AG20443 (cell line): ENCODE data around the gene PTPRD.

Experiments
- DNase-seq: peaks from one replicate; pipeline ENCODE4 v3.0.0; 2012; ENCODE audit warnings: low spot score, mixed read lengths

PTPRD gene

DNA sequence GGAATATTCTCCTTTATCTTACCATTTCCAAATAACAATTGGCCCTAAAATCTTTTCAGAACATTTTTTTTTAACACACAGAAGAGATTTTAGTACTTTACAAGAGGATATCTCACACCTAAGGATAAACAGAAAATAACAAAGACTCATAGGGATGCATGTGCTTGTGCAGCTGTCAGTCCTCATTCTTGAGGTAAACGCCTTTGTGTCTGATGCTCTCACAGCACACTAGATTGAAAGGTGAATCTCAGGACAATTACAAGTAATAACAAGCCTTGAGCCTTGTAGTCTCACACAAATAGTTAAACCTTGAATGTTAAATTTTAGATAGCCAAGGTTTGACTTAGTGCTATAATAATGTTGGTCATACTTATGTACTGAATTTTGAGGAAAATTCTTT, 439.2 kb downstream of the PTPRD start:
- DNase-seq: no peak

- DNase-seq: no peak
Observed at GRCh38 chr9:10172476-10172875, 440.3 kb downstream of the PTPRD start.

DNA sequence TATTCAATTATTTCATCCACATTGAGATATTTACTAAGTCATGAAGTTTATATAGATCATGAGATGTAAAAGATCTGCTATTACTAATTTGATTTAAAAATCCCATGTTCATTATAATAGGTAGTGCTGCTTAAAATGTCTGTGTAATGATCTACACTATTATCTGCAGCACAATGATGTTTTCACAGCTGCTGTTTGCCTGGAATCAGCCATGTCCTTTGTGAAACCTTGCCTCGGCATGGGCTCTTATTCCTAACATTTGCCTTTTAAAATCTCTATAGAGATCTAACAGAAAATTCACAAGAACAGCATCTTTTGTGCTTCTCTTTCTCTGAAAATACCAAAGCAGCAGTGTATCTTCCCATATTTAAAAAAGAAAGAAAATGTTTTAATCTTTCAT, 444.6 kb downstream of the PTPRD start:
- no peak for DNase-seq

GRCh38 chr9:10148796-10149195, 464.0 kb downstream of the PTPRD start:
- no peak for DNase-seq

DNA sequence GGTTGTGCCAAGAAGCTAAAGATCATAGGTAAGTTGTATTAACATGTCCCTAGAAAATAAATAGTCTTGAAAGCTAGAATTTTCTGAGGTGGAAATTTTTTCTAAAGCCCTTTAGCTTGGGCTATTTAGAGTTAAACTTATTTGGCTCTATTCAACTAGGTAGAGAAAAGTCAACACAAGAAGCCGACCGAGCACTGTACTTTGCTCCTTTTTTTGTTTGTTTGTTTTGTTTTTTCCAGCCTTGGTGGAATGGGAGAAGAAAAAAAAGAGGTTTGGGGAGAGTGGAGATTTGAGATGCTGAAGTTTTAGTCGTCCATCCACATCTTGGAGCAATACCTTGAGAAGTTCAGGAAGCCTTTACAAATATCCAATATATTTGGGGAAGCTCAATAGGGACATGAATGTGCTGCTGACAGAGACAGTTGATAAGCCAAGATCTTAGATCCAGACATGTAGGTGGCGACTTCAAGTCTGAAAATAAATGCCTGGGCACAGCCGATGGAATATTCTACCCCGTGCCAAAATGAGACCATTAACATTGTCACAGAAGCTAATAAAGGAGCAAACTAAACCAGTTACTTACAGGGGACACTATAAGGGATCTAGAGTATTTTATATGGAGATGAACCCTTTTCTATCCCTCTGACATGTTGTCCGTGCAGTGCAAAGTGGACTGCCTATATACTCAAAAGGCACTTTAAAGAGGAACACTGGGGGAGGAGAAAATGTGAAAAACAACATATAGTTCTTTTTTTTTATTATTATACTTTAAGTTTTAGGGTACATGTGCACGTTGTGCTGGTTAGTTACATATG, 466.1 kb downstream of the PTPRD start:
- no peak for DNase-seq

DNA sequence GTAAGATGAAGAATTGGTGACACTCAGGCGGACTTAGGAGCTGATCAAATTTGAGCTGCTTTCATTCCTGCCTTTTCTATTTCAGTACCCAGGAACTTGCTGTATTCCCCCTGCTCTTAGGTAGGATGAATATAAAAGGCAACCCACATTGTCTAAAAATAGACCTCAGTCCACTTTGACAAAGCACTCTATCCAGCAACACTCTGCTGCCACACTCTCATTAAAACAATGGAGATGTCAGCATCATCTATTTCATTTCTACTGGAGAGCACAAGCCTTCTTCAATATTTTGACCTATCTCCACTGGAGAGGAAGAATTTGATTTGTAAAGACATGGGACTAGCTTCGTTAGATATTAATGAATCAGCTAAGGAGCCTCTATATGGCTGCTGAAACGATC, 468.4 kb downstream of the PTPRD start:
- DNase-seq: no peak

DNA sequence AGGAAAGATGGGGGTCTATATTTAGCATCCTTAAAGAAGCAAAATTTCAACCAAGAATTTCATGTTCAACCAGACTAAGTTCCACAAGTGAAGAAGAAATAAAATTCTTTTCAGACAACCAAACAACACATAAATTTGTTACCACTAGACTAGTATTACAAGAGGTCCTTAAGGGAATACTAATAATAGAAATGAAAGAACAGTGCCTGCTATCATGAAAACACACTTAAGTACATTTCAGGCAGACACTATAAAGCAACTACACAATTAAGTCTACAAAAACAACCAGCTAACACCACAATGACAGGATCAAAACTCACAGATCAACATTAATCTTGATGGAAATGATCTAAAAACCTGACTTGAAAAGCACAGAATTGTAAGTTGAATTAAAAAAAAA, 477.2 kb downstream of the PTPRD start:
- DNase-seq: no peak

DNA sequence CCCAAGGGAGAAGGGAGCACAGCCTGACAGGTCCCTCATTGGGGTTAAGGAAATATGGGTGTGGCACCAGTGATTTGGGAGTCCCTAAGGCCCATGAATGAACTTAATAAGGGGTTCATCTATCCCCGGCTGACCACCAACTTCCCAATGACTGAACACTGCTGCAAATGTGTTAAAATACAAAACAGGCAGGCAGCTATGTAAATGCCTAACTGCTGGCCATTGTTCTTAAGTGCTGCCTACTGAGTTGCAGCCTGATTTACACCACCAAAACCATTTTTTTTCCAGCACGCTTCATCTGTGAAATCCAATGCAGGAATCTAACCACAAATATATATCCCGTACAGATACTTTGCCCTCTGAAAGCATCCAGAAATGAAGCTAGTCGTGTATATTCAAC, 478.5 kb downstream of the PTPRD start:
- DNase-seq: no peak

DNA sequence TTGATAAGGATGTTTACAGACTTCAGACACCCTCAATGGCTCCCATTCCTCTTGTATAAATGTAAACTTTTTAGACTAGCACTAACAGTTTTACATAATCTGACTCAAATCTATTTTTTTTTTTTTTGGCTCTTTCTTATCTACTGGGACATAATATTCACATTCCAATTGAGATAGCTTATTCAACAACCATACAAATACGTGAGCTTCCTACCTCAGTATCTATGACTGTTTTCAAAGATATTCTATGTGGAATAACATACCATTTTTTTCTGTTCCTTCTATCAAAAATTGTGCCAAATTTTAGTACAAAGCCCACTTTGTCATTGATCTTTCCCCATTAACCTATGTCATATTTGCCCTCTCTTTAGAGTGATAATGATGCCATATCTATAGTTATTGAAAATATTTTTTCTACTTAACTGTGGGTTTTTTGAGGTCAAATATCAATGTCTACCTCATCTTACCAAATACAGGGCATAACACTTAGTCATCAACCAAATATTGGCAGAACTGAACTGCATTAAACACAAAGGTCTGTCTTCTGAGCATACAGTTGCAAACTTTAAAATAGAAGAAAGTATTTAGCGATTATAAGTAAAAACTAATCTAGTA, 482.6 kb downstream of the PTPRD start:
- no peak for DNase-seq

DNA sequence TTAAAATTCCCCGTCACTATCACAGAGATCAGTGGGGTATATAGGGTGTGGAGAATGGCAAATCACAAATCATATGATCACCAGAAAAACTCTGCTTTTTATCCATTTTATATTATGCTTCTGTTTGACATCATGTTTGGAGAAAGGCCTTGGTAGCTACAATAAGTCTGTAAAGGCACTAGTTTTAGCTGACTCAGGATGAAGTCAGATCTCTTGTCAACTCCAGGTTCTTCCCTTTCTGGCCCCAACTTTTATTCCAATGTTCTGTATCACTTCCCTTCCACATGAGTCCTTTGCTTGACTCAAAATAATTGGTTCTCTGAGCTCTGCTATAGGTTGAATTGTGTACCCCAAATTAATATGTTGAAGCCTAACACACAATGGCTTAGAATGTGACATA, 484.9 kb downstream of the PTPRD start:
- DNase-seq: no peak

DNA sequence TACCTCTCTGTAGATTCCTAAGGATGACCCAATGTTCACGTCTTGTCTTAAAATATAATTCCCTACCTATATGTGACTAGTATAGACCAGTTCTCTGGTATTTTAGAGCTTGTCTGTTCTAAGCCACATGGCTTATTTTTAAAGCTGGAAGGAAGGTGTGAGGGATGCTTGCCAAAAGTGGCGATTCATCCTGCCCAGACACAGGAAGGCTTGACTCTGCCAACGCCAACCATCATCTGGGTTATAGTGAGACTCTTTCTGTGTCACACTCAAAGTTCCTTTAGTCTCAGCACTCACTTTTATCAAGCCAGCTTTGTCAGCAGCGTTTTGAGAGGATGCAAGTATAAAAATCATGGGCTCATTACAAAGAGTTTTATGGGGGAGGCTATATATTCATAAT, 500.0 kb downstream of the PTPRD start:
- DNase-seq: no peak

DNA sequence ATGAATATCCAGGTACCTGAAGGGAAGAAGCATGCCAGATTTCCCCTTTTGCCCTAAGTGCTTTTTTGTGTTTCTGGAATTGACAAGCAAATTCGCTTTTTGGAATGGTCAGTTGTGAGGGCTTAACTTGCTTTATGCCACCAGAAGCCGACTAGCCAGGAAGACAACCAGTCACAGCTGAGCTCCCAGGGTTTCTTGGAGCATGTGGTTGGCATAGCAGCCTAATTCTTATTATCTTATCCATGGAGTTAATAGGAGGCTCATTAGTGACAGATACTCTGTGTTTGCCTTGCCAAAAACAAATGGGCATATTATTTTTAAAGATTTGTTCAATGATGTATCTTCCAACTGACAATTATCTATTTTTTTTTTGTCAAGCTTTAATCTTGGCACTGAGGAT, 500.7 kb downstream of the PTPRD start:
- no peak for DNase-seq

DNA sequence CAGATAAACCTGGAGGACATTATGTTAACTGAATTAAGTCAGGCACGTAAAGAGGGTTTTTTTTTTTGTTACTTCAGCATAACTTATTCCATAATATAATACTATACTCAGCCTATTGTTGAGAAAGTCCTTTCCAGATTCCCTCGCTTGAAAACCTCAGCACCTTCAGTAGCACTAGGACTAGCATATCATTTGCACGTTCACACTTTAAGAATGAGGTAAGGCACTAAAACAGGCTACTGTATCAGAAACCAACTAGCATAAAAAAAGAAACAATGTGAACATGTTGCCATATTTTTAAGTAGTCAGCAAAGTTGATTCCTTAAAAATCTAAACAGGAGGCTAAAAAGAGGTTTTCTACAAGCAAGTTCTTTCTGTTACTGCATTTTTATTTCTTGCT, 504.0 kb downstream of the PTPRD start:
- DNase-seq: no peak

- DNase-seq: no peak
Observed at GRCh38 chr9:10104774-10105173, 508.0 kb downstream of the PTPRD start.

GRCh38 chr9:10095208-10095607, 517.6 kb downstream of the PTPRD start:
- no peak for DNase-seq

DNA sequence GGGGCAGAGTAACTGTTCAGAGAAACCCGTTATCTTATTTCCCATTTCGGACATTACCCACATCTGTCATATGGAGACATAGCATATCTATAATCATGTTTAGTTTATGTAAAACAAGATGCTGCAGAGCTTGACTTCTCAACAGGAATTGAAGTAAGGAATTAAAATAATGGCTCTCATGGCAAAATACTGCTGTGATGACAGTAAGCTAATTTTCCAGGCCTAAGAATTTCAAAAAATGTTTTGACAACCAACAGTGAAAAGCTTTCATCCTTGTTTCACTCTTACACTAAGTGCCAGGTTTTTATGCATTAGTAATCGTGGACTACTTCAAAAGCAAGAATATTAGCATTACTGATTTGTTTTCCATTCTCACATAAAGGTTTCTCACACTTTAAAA, 518.2 kb downstream of the PTPRD start:
- DNase-seq: no peak

GRCh38 chr9:10080012-10080411, 532.8 kb downstream of the PTPRD start:
- no peak for DNase-seq

DNA sequence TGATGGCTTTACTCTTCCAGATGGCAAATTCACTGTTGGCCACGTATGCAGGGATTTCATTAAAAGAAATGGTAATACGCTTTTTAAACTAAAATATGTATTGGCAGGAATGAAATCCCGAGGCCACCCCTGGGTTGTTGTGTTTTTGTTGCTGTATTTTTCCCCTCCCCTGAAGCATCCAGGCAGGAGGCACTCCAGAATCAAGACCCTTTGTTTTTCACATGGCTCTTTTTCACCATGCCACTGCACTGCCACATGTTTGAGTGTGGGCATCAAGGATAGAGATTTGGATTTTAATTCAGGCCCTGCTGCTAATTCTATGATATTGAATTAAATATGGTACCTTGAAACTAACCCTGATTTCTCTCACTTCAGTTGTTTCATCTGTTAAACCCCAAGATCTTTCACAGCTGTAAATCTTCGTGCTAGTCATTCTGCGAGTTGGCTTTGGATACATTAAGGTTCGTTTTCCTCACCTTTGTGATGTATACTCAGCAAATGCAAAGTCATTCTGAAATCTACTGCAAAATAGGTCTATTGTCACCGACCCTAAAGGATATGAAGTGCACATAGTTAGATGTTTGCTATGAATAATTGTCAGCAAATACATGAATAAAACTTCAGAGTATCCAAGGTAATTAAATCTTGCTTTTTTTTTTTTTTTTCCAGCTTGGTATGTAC, 533.4 kb downstream of the PTPRD start:
- DNase-seq: no peak

- no peak for DNase-seq
Observed at GRCh38 chr9:10071579-10071978, 541.2 kb downstream of the PTPRD start.

- no peak for DNase-seq
Observed at GRCh38 chr9:10062629-10063395, 550.0 kb downstream of the PTPRD start.

DNA sequence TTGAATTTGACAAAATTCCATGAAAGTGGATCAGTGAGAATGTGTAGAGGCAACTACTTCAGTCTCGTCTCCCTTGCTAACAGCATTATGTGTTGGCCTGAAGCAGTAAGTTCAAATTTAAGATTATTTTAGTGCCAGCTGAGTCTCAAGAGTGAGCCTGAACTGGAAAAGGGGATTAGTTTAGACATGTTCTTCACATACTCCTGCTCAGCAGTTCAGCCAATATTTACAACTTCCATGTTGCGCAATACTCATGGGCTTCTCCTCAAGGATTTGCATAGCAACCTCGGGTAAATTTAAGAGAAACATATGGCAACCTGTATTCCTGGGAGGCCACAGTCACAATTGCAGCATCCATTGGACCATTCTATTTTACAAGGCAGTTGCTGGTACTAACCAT, 553.8 kb downstream of the PTPRD start:
- DNase-seq: no peak

DNA sequence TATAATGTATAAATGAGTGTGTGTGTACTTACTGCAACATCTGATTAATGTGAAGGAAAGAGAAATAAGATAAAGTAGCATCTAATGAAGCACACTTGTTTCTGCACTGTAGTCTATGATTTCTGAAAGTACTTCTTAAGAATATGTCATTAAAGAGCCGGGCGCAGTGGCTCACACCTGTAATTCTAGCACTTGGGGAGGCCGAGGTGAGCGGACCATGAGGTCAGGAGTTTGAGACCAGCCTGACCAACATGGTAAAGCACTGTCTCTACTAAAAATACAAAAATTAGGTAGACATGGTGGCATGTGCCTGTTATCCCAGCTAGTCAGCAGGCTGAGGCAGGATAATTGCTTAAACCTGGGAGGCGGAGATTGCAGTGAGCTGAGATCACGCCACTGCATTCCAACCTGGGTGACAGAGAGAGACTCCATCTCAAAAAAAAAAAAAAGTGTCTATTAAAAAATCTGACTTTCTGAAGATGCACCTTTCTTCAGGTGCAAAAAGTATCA, 556.9 kb downstream of the PTPRD start:
- no peak for DNase-seq
